Stomach (tissue), 9 donors: ENCODE results near the gene CERT1. TPM values are rescaled to one million over a fixed set of nuclear protein-coding genes. Genes with fewer than 3 reads are reported as not detected.

Source experiments
- DNase-seq, 2 donors: peaks; one replicate each; pipeline versions ENCODE4 v3.0.0 to v3.0.0-alpha.2; 2013 to 2019
- H3K27ac ChIP-seq, 5 donors: fragments of 200-600 bp in 4 of 5; sonication (generic) in 4 of 5; one replicate each; pipeline ENCODE4 v1.5.1; 2013 to 2019; ENCODE audit warnings: mild to moderate bottlenecking in 1 of 5, moderate library complexity in 1 of 5
- H3K27me3 ChIP-seq, 3 donors: fragments of 200-600 bp; sonication (generic); one replicate each; pipeline ENCODE4 v1.5.1; 2017 to 2019; ENCODE audit warnings: mixed run types in 1 of 3
- H3K36me3 ChIP-seq, 4 donors: fragments of 200-600 bp; sonication (generic); 1 replicate in 3 of 4; 2 replicates in 1 of 4; pipeline ENCODE4 v1.5.1; 2016 to 2019
- H3K4me1 ChIP-seq, 4 donors: fragments of 200-600 bp; sonication (generic); one replicate each; pipeline ENCODE4 v1.5.1; 2016 to 2019
- H3K4me3 ChIP-seq, 4 donors: fragments of 200-600 bp; sonication (generic) in 3 of 4; one replicate each; pipeline ENCODE4 v1.5.1; 2016 to 2019; ENCODE audit warnings: mild to moderate bottlenecking in 1 of 4
- H3K9me3 ChIP-seq, 4 donors: fragments of 200-600 bp; sonication (generic); one replicate each; pipeline ENCODE4 v1.5.1; 2016 to 2019
- EP300 ChIP-seq: sonication (generic); formaldehyde crosslinking; IDR thresholded peaks from one replicate; pipeline ENCODE4 v1.6.1; 2017; ENCODE audit warnings: antibody characterized with exemption
- POLR2A ChIP-seq, 4 donors: fragments of 450-650 bp; IDR thresholded peaks; one replicate each; pipeline ENCODE4 v1.6.1; 2016; ENCODE audit warnings: antibody characterized with exemption in 4 of 4, control low read depth in 2 of 4, mild to moderate bottlenecking in 1 of 4, moderate library complexity in 1 of 4
- POLR2AphosphoS5 ChIP-seq, 3 donors: sonication (generic); formaldehyde crosslinking; IDR thresholded peaks; one replicate each; pipeline ENCODE4 v1.6.1; 2016; ENCODE audit warnings: antibody characterized with exemption in 3 of 3
- WGBS, 5 donors: extraction: QIAGEN DNeasy Blood & Tissue Kit in 3 of 5; methylation state at CpG; one replicate each; pipeline versions ENCODE4 v1.1.5 to v1.1.7; 2013 to 2018; 5-methylcytosine and 5-hydroxymethylcytosine counted together
- intact Hi-C: fragments of 100-400 bp; cut with DNase I; formaldehyde crosslinking; loops from one replicate; pipeline ENCODE4 v1.15.1; 2023; ENCODE audit warnings: low total_unique reads
- polyA plus RNA-seq, 3 donors: library from polyadenylated mRNA; stranded (reverse); fragments of 200-250 nt; gene quantifications; one replicate each; pipeline ENCODE4 v1.2.3, GENCODE V29; 2013
- total RNA-seq, 5 donors: library from RNA; depleted of rRNA; stranded (reverse); fragments of >200 nt; gene quantifications; one replicate each; pipeline versions ENCODE4 v1.1.0 to v1.2.3, GENCODE V29; 2014 to 2016
- TF ChIP-seq, protein P1 (sequence below), 7 experiments: fragments of 450-650 bp in 4 of 7; fragments of 200-600 bp in 3 of 7; sonication (generic) in 3 of 7; IDR thresholded peaks; one replicate each; pipeline ENCODE4 v1.5.1; 2016 to 2019; ENCODE audit warnings: antibody characterized with exemption in 7 of 7, control low read depth in 2 of 7, mild to moderate bottlenecking in 1 of 7
- donor health status: healthy with polysubstance abuse.
- donor health status: Bipolar disorder and iron deficiency.
- donor health status: healthy.

Gene CERT1
- total and polyA plus RNA-seq, 8 donors: 7.3 to 81.0 (median 28.5) TPM

- 74 to 82% (median 77%) methylated on average over 6 of the region's 6 CpGs for WGBS, 5 donors
- TF ChIP-seq POLR2A (IDR thresholded peaks at IDR 0.05): no peak
- intact Hi-C loops: no loop called here
Observed at GRCh38 chr5:75466006-75466716, 45.3 kb downstream of the CERT1 start.

GRCh38 chr5:75465480-75465879, 45.9 kb downstream of the CERT1 start:
- Histone ChIP-seq H3K9me3 (peaks cover 0 to 24% (median 16%) of the 10 kb centered on the region in 4 donors), H3K36me3 (no peaks in the 10 kb centered on the region), H3K4me1 (peaks cover 7 to 37% (median 17%) of the 10 kb centered on the region in 4 donors), H3K27me3 (no peaks in the 10 kb centered on the region), H3K4me3 (no peak overlapping the region), H3K27ac (peak overlapping the region in 1 of 5 donors; percentile 5)
- no peak for DNase-seq
- intact Hi-C loops: no loop called here
- no peak for TF ChIP-seq POLR2A (IDR thresholded peaks at IDR 0.05)
- TF ChIP-seq, protein P1, sequence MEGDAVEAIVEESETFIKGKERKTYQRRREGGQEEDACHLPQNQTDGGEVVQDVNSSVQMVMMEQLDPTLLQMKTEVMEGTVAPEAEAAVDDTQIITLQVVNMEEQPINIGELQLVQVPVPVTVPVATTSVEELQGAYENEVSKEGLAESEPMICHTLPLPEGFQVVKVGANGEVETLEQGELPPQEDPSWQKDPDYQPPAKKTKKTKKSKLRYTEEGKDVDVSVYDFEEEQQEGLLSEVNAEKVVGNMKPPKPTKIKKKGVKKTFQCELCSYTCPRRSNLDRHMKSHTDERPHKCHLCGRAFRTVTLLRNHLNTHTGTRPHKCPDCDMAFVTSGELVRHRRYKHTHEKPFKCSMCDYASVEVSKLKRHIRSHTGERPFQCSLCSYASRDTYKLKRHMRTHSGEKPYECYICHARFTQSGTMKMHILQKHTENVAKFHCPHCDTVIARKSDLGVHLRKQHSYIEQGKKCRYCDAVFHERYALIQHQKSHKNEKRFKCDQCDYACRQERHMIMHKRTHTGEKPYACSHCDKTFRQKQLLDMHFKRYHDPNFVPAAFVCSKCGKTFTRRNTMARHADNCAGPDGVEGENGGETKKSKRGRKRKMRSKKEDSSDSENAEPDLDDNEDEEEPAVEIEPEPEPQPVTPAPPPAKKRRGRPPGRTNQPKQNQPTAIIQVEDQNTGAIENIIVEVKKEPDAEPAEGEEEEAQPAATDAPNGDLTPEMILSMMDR (IDR thresholded peaks at IDR 0.05): no peak
- no peak for TF ChIP-seq EP300
- no peak for TF ChIP-seq POLR2AphosphoS5 (IDR thresholded peaks at IDR 0.05)
- WGBS, 5 donors: 76 to 90% (median 81%) methylated on average over 1 of the region's 1 CpG

More at GRCh38 chr5:75466006-75466716, 45.3 kb downstream of the CERT1 start:
- Histone ChIP-seq H3K27ac (no peak overlapping the region), H3K36me3 (no peaks in the 10 kb centered on the region), H3K4me1 (peaks cover 4 to 30% (median 14%) of the 10 kb centered on the region in 4 donors), H3K4me3 (no peak overlapping the region), H3K27me3 (no peaks in the 10 kb centered on the region), H3K9me3 (peaks cover 0 to 29% (median 16%) of the 10 kb centered on the region in 4 donors)
- DNase-seq: no peak

DNA sequence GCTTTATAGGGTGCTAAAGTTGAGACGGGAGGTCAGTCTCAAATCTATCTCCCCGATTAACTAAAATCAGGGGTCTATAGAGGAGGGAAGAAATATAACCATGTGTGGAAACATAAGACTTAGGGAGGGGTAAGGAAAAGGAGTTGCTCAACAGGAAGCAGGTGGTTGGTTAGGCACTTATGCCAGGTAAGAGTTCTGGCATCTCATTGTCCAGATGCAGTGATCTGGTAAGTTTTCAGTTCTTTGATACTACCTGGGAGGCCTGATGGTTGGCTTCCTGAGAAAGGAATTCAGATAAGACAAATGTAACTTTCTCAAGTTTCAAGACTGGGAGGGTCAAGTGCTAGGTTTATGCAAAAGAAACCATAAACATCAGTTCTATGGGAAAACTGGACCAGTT, 47.7 kb downstream of the CERT1 start:
- H3K4me1 ChIP-seq: peaks cover 10 to 53% (median 28%) of the 10 kb centered on the region in 4 donors
- TF ChIP-seq POLR2AphosphoS5 (IDR thresholded peaks at IDR 0.05): no peak
- TF ChIP-seq EP300: no peak
- no peak for TF ChIP-seq POLR2A (IDR thresholded peaks at IDR 0.05)
- TF ChIP-seq, protein P1 (IDR thresholded peaks at IDR 0.05): no peak
- 84 to 91% (median 88%) methylated on average over 2 of the region's 2 CpGs for WGBS, 5 donors
- peaks cover 0 to 1% (median under 1%) of the 10 kb centered on the region in 4 donors for H3K36me3 ChIP-seq
- peaks cover 0 to 7% (median 6%) of the 10 kb centered on the region in 4 donors for H3K9me3 ChIP-seq
- no peaks in the 10 kb centered on the region for H3K27me3 ChIP-seq
- DNase-seq: no peak
- no peak overlapping the region for H3K4me3 ChIP-seq
- intact Hi-C loops: no loop called here
- H3K27ac ChIP-seq: no peak overlapping the region

DNA sequence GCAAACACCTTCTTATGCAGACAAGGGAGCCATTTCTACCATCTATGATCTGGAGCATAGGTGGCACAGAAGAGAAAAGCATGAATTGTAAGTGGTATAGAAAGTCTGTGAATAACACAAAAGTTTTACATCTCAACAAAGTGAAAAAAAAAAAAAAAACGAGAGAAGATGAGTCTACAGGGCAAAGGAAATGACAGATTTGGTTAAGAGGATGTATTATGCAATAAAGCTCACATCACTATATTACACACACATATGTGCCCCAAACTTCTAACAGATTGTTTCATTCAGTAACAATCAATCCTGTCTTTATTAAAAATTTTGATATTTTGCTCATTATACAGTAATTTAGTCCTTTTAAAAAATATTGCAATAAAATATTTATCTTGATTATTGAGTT, 49.8 kb downstream of the CERT1 start:
- peak overlapping the region in 1 of 5 donors; percentile 44 for H3K27ac ChIP-seq
- TF ChIP-seq POLR2A (IDR thresholded peaks at IDR 0.05) (no peak), EP300 (no peak), POLR2AphosphoS5 (IDR thresholded peaks at IDR 0.05) (no peak)
- TF ChIP-seq, protein P1 (IDR thresholded peaks at IDR 0.05): no peak
- intact Hi-C loops: no loop called here
- no peak overlapping the region for H3K4me3 ChIP-seq
- H3K27me3 ChIP-seq: no peaks in the 10 kb centered on the region
- no peak for DNase-seq
- peaks cover 16 to 66% (median 40%) of the 10 kb centered on the region in 4 donors for H3K4me1 ChIP-seq
- H3K36me3 ChIP-seq: peaks cover 0 to 5% (median 2%) of the 10 kb centered on the region in 4 donors
- WGBS, 5 donors: 29 to 54% (median 48%) methylated on average over 1 of the region's 1 CpG
- H3K9me3 ChIP-seq: no peaks in the 10 kb centered on the region
